Measurements from ENCODE around the gene RNF25. TPM values are rescaled to one million over a fixed set of nuclear protein-coding genes. Genes with fewer than 3 reads are reported as not detected.

Gene RNF25
- total RNA-seq, 4 donors from 2014 or later: 5.6 to 33.8 (median 11.5) TPM

GRCh38 chr2:218631837-218632236, 40.0 kb downstream of the RNF25 start:
- intact Hi-C loops (cut with DNase I; ENCODE audit: low total_unique reads): no loop called here
- H3K9me3 ChIP-seq: no peaks in the 10 kb centered on the region
- H3K4me3 ChIP-seq: no peak overlapping the region
- no peak for DNase-seq
- no peak overlapping the region for H3K27ac ChIP-seq
- no peaks in the 10 kb centered on the region for H3K27me3 ChIP-seq
- TF ChIP-seq CTCF (IDR thresholded peaks at IDR 0.05): no peak
- TF ChIP-seq POLR2A (IDR thresholded peaks at IDR 0.05): no peak
- no peaks in the 10 kb centered on the region for H3K4me1 ChIP-seq
- no peaks in the 10 kb centered on the region for H3K36me3 ChIP-seq

GRCh38 chr2:218627939-218628338, 43.9 kb downstream of the RNF25 start:
- intact Hi-C loops (cut with DNase I; ENCODE audit: low total_unique reads): no loop called here
- H3K36me3 ChIP-seq: no peaks in the 10 kb centered on the region
- no peaks in the 10 kb centered on the region for H3K27me3 ChIP-seq
- no peaks in the 10 kb centered on the region for H3K9me3 ChIP-seq
- DNase-seq: no peak
- no peak overlapping the region for H3K4me3 ChIP-seq
- no peak overlapping the region for H3K27ac ChIP-seq
- TF ChIP-seq POLR2A (IDR thresholded peaks at IDR 0.05) (no peak), CTCF (IDR thresholded peaks at IDR 0.05) (no peak)
- H3K4me1 ChIP-seq: no peaks in the 10 kb centered on the region

GRCh38 chr2:218626369-218626768, 45.4 kb downstream of the RNF25 start:
- Histone ChIP-seq H3K9me3 (no peaks in the 10 kb centered on the region), H3K4me1 (no peaks in the 10 kb centered on the region), H3K27ac (no peak overlapping the region), H3K36me3 (no peaks in the 10 kb centered on the region), H3K4me3 (no peak overlapping the region), H3K27me3 (no peaks in the 10 kb centered on the region)
- TF ChIP-seq CTCF (IDR thresholded peaks at IDR 0.05): no peak
- TF ChIP-seq POLR2A (IDR thresholded peaks at IDR 0.05): no peak
- intact Hi-C loops (cut with DNase I; ENCODE audit: low total_unique reads): no loop called here
- no peak for DNase-seq

- H3K9me3 ChIP-seq: no peaks in the 10 kb centered on the region
These were observed 48.5 kb downstream of the RNF25 start for GRCh38 chr2:218623366-218623705.

More at GRCh38 chr2:218623366-218623705, 48.5 kb downstream of the RNF25 start:
- no peak for DNase-seq
- TF ChIP-seq POLR2A (IDR thresholded peaks at IDR 0.05) (no peak), CTCF (IDR thresholded peaks at IDR 0.05) (no peak)
- Histone ChIP-seq H3K36me3 (no peaks in the 10 kb centered on the region), H3K27ac (no peak overlapping the region), H3K4me3 (no peak overlapping the region), H3K27me3 (no peaks in the 10 kb centered on the region), H3K4me1 (no peaks in the 10 kb centered on the region)
- intact Hi-C loops (cut with DNase I; ENCODE audit: low total_unique reads): no loop called here

Data from uterus (tissue), 4 donors.